ENCODE data around the gene FLYWCH2.

FLYWCH2 gene

GRCh38 chr16:2898831-2899563, 16.0 kb downstream of the FLYWCH2 start:
- no peak for TF ChIP-seq TAF1 (IDR thresholded peaks at IDR 0.05; ENCODE audit: borderline replicate concordance, insufficient read depth, low read length)
- no peak for TF ChIP-seq FOXP2 (optimal IDR thresholded peaks at IDR 0.05; ENCODE audit: borderline replicate concordance, extremely low read depth, extremely low read length, insufficient read depth)

- TF ChIP-seq SIN3A (IDR thresholded peaks at IDR 0.05; ENCODE audit: borderline replicate concordance, insufficient read depth, low read length): no peak
- no peak for TF ChIP-seq FOXP2 (optimal IDR thresholded peaks at IDR 0.05; ENCODE audit: borderline replicate concordance, extremely low read depth, extremely low read length, insufficient read depth)
- TF ChIP-seq REST (IDR thresholded peaks at IDR 0.05; ENCODE audit: insufficient read depth in 1 of 2, low read depth in 2 of 2, low read length in 2 of 2): no peak
- no peak for TF ChIP-seq TAF1 (IDR thresholded peaks at IDR 0.05; ENCODE audit: borderline replicate concordance, insufficient read depth, low read length)
- TF ChIP-seq POLR2AphosphoS5 (IDR thresholded peaks at IDR 0.05; ENCODE audit: low read depth, low read length): no peak
These were observed 16.6 kb downstream of the FLYWCH2 start for GRCh38 chr16:2899564-2900072.

DNA sequence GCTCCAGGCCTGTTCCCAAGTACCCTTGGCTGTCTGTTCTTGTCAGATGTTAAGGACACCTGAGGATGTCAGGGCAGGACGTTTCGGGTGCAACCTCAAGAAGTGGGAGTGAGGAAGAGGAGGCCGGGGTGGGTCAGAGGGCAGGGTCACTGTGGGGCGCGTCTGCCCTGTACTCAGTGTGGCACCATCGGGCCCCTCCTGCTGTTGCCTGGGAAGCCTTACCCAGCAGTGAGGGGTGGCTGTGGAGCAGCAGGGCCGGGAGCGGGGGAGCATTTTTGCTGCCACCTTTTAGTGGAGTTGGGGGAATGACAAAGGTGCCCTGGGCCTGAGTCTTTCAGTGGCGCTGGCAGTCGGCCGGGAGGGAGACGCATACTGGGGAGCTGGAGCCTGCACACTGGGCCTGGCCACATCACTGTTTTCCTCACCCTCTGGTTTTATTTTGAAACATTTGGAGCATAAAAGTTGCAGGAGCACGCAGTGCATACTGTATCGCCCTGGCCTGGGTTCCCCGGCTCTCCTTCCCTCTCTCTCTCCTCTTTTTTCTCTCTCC, 17.6 kb downstream of the FLYWCH2 start:
- TF ChIP-seq REST (IDR thresholded peaks at IDR 0.05; ENCODE audit: insufficient read depth in 1 of 2, low read depth in 2 of 2, low read length in 2 of 2): no peak
- TF ChIP-seq TAF1 (IDR thresholded peaks at IDR 0.05; ENCODE audit: borderline replicate concordance, insufficient read depth, low read length): no peak
- no peak for TF ChIP-seq POLR2AphosphoS5 (IDR thresholded peaks at IDR 0.05; ENCODE audit: low read depth, low read length)
- no peak for TF ChIP-seq FOXP2 (optimal IDR thresholded peaks at IDR 0.05; ENCODE audit: borderline replicate concordance, extremely low read depth, extremely low read length, insufficient read depth)
- no peak for TF ChIP-seq SIN3A (IDR thresholded peaks at IDR 0.05; ENCODE audit: borderline replicate concordance, insufficient read depth, low read length)

DNA sequence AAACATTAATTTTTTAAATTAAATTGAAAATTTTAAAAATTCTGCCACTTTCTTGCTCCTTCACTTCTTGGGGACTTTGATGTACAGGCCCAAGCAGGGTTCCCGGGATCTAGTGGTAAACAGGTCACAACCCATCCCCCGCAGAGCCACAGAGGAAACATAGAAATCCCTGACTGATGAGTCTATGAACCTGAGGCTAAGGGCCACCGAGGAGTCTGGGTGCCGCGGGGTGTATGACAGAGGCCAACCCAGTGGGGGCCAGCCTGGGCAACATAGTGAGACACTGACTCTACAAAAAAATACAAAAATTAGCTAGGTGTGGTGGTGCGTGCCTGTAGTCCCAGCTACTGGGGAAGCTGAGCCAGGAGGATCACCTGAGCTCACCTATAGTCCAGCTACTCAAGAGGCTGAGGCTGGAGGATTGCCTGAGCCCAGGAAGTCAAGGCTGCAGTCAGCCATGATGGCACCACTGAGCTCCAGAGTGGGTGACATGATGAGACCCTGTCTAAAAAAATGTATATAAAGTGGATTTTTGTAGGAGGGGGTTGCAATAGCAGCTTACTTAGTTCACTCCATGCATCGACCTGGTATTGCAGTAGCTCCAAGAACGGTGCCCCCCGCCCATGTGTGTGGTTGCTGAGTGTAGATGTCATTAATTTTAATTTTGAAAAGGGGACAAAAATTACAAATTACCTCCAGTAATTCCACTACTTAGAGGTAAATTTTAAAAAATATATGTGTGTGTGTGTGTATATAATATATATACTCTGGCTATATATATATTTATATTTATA, 19.5 kb downstream of the FLYWCH2 start:
- TF ChIP-seq SIN3A (IDR thresholded peaks at IDR 0.05; ENCODE audit: borderline replicate concordance, insufficient read depth, low read length) (no peak), REST (IDR thresholded peaks at IDR 0.05; ENCODE audit: insufficient read depth in 1 of 2, low read depth in 2 of 2, low read length in 2 of 2) (no peak), FOXP2 (optimal IDR thresholded peaks at IDR 0.05; ENCODE audit: borderline replicate concordance, extremely low read depth, extremely low read length, insufficient read depth) (no peak), POLR2AphosphoS5 (IDR thresholded peaks at IDR 0.05; ENCODE audit: low read depth, low read length) (no peak), TAF1 (IDR thresholded peaks at IDR 0.05; ENCODE audit: borderline replicate concordance, insufficient read depth, low read length) (no peak)

DNA sequence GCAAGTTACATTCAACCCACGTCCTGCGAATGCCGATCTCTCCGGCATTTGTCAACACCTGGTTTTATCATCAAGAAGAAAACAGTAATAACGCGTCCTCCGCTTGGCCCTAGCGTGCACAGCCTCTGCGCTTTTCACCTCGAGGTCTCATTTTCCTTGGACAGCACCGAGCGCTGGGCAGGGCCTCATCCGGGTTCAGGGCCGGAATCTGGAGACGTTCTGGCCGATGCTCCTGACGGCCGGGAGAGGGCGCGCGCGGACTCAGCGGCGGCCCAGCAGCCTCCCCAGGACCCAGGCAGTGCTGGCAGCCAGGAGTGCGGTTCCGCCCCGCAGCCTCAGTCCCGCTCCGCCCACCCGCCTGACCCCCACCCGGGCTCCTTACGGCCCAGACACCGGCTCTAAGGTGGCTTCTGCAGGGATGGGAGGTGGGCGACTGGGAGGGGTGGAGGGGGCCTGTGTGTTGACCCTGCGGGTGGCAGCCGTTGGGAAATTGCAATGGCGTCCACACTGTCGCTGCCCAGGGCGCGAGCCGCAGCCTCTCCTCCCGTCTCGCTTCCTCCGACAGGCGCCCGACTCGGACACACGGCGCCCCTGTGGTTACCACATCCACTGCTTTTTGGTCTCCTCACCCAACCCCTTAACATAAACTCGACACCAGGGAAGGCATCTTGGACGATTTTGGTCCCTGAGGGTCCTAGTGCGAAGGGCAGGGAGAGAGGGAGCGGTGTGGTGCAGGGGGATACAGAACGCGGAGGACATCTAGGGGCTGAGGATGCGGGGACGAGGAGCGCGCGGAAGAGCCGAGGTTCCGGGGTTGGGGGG, 21.3 kb downstream of the FLYWCH2 start:
- TF ChIP-seq REST (IDR thresholded peaks at IDR 0.05; ENCODE audit: insufficient read depth in 1 of 2, low read depth in 2 of 2, low read length in 2 of 2) (0 out of 4 replicates have a peak, but pooled peaks of 1 of the 2 experiments have one; percentile 8), FOXP2 (optimal IDR thresholded peaks at IDR 0.05; ENCODE audit: borderline replicate concordance, extremely low read depth, extremely low read length, insufficient read depth) (no peak), SIN3A (IDR thresholded peaks at IDR 0.05; ENCODE audit: borderline replicate concordance, insufficient read depth, low read length) (no peak), POLR2AphosphoS5 (IDR thresholded peaks at IDR 0.05; ENCODE audit: low read depth, low read length) (peak; percentile 70), TAF1 (IDR thresholded peaks at IDR 0.05; ENCODE audit: borderline replicate concordance, insufficient read depth, low read length) (no peak; the same call in 1 of the 2 replicates)

All from PFSK-1 (cell line).